K562 (cell line): ENCODE results near the gene TACR2. TPM values are rescaled to one million over a fixed set of nuclear protein-coding genes. Genes with fewer than 3 reads are reported as not detected.

ENCODE experiments used
- CHD7 ChIP-seq: fragments of 200-600 bp; sonication (generic); IDR thresholded peaks from one replicate; pipeline ENCODE4 v1.6.1; 2012; ENCODE audit warnings: mild to moderate bottlenecking, low read depth, low read length, inconsistent platforms
- GMEB1 ChIP-seq: fragments of 250-450 bp; sonication (Bioruptor Pico); IDR thresholded peaks from 2 replicates; pipeline ENCODE4 v1.4.0; 2020; ENCODE audit warnings: mild to moderate bottlenecking
- HDAC2 ChIP-seq: fragments of 450-650 bp; IDR thresholded peaks from 2 replicates; pipeline ENCODE4 v1.6.1; 2016; ENCODE audit warnings: mild to moderate bottlenecking
- MAX ChIP-seq: sonication (generic); formaldehyde crosslinking; IDR thresholded peaks from 2 replicates; pipeline ENCODE4 v1.9.0; 2022; ENCODE audit warnings: mild to moderate bottlenecking, missing genetic modification reagents
- RBM25 ChIP-seq: fragments of 200-400 bp; formaldehyde crosslinking; IDR thresholded peaks from 2 replicates; pipeline ENCODE4 v1.6.1; 2018; ENCODE audit warnings: low read length, low read depth, moderate library complexity; ENCODE audit not compliant: severe bottlenecking
- STAT5A ChIP-seq: IDR thresholded peaks from 2 replicates; pipeline ENCODE4 v1.6.1; 2012; ENCODE audit warnings: low read length, inconsistent platforms, borderline replicate concordance
- TAF1 ChIP-seq: IDR thresholded peaks from 2 replicates; pipeline ENCODE4 v1.6.1; 2011; ENCODE audit warnings: mild to moderate bottlenecking, low read length, moderate library complexity; ENCODE audit not compliant: insufficient read depth, control insufficient read depth, severe bottlenecking; ENCODE audit errors: extremely low read depth
- TCF7L2 ChIP-seq: fragments of 150-350 bp; IDR thresholded peaks from 2 replicates; pipeline ENCODE4 v1.6.1; 2016; ENCODE audit warnings: low read depth, mild to moderate bottlenecking, low read length, moderate library complexity
- TEAD4 ChIP-seq, 2 experiments: sonication (generic) in 1 of 2; formaldehyde crosslinking in 1 of 2; IDR thresholded peaks; 2 replicates each; pipeline versions ENCODE4 v1.6.1 to v1.8.0; 2012 to 2022; ENCODE audit warnings: borderline replicate concordance in 1 of 2, inconsistent platforms in 1 of 2, low read length in 1 of 2, mild to moderate bottlenecking in 1 of 2, missing genetic modification reagents in 1 of 2
- ZKSCAN8 ChIP-seq: fragments of 200-800 bp; sonication (Bioruptor generic); IDR thresholded peaks from 2 replicates; pipeline ENCODE4 v1.6.1; 2016; ENCODE audit warnings: missing genetic modification characterization, missing compliant biosample characterization
- polyA plus RNA-seq, 8 experiments: library from polyadenylated mRNA; depleted of rRNA in 4 of 8; stranded (reverse) in 5 of 8; unstranded in 3 of 8; fragments of >200 nt; fragmentation: Nextera tagmentation in 2 of 8; fragmentation: Illumina TruSeq in 1 of 8; extraction: Ambion mirVana in 2 of 8; extraction: Trizol in 1 of 8; gene quantifications; 2 replicates each; pipeline versions ENCODE4 v1.2.1 to v1.2.3, GENCODE V29; 2011 to 2014; ENCODE audit warnings: inconsistent platforms in 1 of 8, missing spikeins in 1 of 8
- total RNA-seq, 7 experiments: library from RNA; depleted of rRNA in 6 of 7; stranded (reverse); fragments of >200 nt in 6 of 7; fragmentation: Illumina TruSeq in 2 of 7; extraction: Trizol in 2 of 7; gene quantifications; 2 replicates each; pipeline versions ENCODE4 v1.2.1 to v1.2.3, GENCODE V29; 2011 to 2021; ENCODE audit warnings: low replicate concordance in 1 of 7

TACR2 gene
- total and polyA plus RNA-seq, 9 of the 15 experiments (the other 6 are each of a cell fraction or from before 2014, with no cell fraction given): not detected

GRCh38 chr10:69408318-69409175, 8.2 kb downstream of the TACR2 start (continued):
- TF ChIP-seq CHD7 (no peak), HDAC2 (peak; percentile 73), TAF1 (peak; percentile 65), TEAD4 (IDR thresholded peaks at IDR 0.05; ENCODE audit: low read length) (peak; percentile 26), TEAD4 (CRISPR knock-in tag; IDR thresholded peaks at IDR 0.05; ENCODE audit: borderline replicate concordance) (no peak), GMEB1 (0 out of 2 replicates have a peak, but pooled peaks have one; percentile 45), RBM25 (no peak), ZKSCAN8 (CRISPR knock-in tag) (no peak), TCF7L2 (no peak), MAX (CRISPR knock-in tag) (peak; percentile 83), STAT5A (no peak)
